SH-SY5Y (cell line): Measurements from ENCODE around the gene LIG3.

ENCODE experiments used
- GATA2 ChIP-seq: IDR thresholded peaks from 2 replicates; pipeline ENCODE4 v1.6.1; 2011; ENCODE audit warnings: mild to moderate bottlenecking, low read depth, low read length
- GATA3 ChIP-seq: IDR thresholded peaks from 2 replicates; pipeline ENCODE4 v1.6.1; 2011; ENCODE audit warnings: low read depth, mild to moderate bottlenecking, low read length, moderate library complexity

- no peak for TF ChIP-seq GATA2
- no peak for TF ChIP-seq GATA3
Observed at GRCh38 chr17:34980681-34981537, 597 bp downstream of the LIG3 start.
